Thoracic aorta (tissue), 2 donors: ENCODE measurements around the gene BPGM. TPM values are rescaled to one million over a fixed set of nuclear protein-coding genes. Genes with fewer than 3 reads are reported as not detected.
A peak's percentile ranks its signal among the peaks of the same experiment; 100 is the strongest.

Experiments
- ATAC-seq: fragments of 150-250 bp; one replicate; pipeline ENCODE4 v1.8.0; 2017; ENCODE audit warnings: low read depth; ENCODE audit not compliant: insufficient number of reproducible peaks, low FRiP score
- DNase-seq: peaks from one replicate; pipeline ENCODE4 v3.0.0-alpha.2; 2020; ENCODE audit warnings: low spot score
- H3K27ac ChIP-seq, 2 donors: fragments of 200-600 bp; sonication (generic); 1 replicate in 1 of 2; 2 replicates in 1 of 2; pipeline ENCODE4 v1.5.1; 2016; ENCODE audit warnings: mild to moderate bottlenecking in 2 of 2, moderate library complexity in 2 of 2
- H3K27me3 ChIP-seq: fragments of 200-600 bp; sonication (generic); replicated peaks from 2 replicates; pipeline ENCODE4 v1.6.0; 2016; ENCODE audit warnings: mild to moderate bottlenecking; ENCODE audit not compliant: insufficient read depth
- H3K36me3 ChIP-seq: fragments of 200-600 bp; sonication (generic); one replicate; pipeline ENCODE4 v1.5.1; 2016
- H3K4me1 ChIP-seq, 2 donors: fragments of 200-600 bp; sonication (generic); 1 replicate in 1 of 2; 2 replicates in 1 of 2; pipeline versions ENCODE4 v1.5.1 to v1.6.0; 2016; ENCODE audit warnings: low read depth in 2 of 2, mild to moderate bottlenecking in 1 of 2; ENCODE audit not compliant: control insufficient read depth in 1 of 2
- H3K4me3 ChIP-seq: fragments of 200-600 bp; sonication (generic); 2 replicates; pipeline ENCODE4 v1.5.1; 2016; ENCODE audit warnings: mild to moderate bottlenecking
- H3K9me3 ChIP-seq: fragments of 200-600 bp; sonication (generic); 2 replicates; pipeline ENCODE4 v1.5.1; 2016
- CTCF ChIP-seq: fragments of 200-600 bp; sonication (generic); IDR thresholded peaks from one replicate; pipeline ENCODE4 v1.5.1; 2019; ENCODE audit warnings: antibody characterized with exemption
- total RNA-seq, 2 donors: library from RNA; depleted of rRNA; stranded (reverse); fragments of >200 nt; gene quantifications; one replicate each; pipeline versions ENCODE4 v1.1.0 to v1.2.3, GENCODE V29; 2016

Gene BPGM
- total RNA-seq, 2 donors from 2014 or later, result 20.0 to 22.3 TPM

- no peaks in the 10 kb centered on the region for H3K27me3 ChIP-seq
- peaks cover 13 to 27% of the 10 kb centered on the region in 2 donors for H3K4me1 ChIP-seq
- no peak for DNase-seq
- no peaks in the 10 kb centered on the region for H3K9me3 ChIP-seq
- no peak for ATAC-seq
- no peak for TF ChIP-seq CTCF
- no peaks in the 10 kb centered on the region for H3K36me3 ChIP-seq
- H3K4me3 ChIP-seq, result no peak overlapping the region
- H3K27ac ChIP-seq, result no peak overlapping the region
These were observed 68.0 kb downstream of the BPGM start for GRCh38 chr7:134714470-134715205.

GRCh38 chr7:134718211-134718875, 71.7 kb downstream of the BPGM start:
- no peak for ATAC-seq
- no peak for TF ChIP-seq CTCF
- H3K27ac ChIP-seq, result no peak overlapping the region

GRCh38 chr7:134720091-134720935, 73.7 kb downstream of the BPGM start:
- Histone ChIP-seq H3K4me1 (peaks cover 13 to 44% of the 10 kb centered on the region in 2 donors), H3K27ac (peak overlapping the region; percentile 48 to 68), H3K27me3 (no peaks in the 10 kb centered on the region), H3K4me3 (no peak overlapping the region), H3K9me3 (no peaks in the 10 kb centered on the region), H3K36me3 (no peaks in the 10 kb centered on the region)
- no peak for DNase-seq
- ATAC-seq, result no peak
- TF ChIP-seq CTCF, result no peak

More at GRCh38 chr7:134718211-134718875, 71.7 kb downstream of the BPGM start:
- no peak for DNase-seq
- Histone ChIP-seq H3K4me1 (peaks cover 7 to 27% of the 10 kb centered on the region in 2 donors), H3K27me3 (no peaks in the 10 kb centered on the region), H3K36me3 (no peaks in the 10 kb centered on the region), H3K4me3 (no peak overlapping the region), H3K9me3 (no peaks in the 10 kb centered on the region)

GRCh38 chr7:134721171-134721570, 74.5 kb downstream of the BPGM start:
- no peaks in the 10 kb centered on the region for H3K36me3 ChIP-seq
- TF ChIP-seq CTCF, result no peak
- H3K27ac ChIP-seq, result peak overlapping the region; percentile 48 to 68
- ATAC-seq, result no peak
- no peaks in the 10 kb centered on the region for H3K9me3 ChIP-seq
- peaks cover 10 to 44% of the 10 kb centered on the region in 2 donors for H3K4me1 ChIP-seq
- no peak overlapping the region for H3K4me3 ChIP-seq
- H3K27me3 ChIP-seq, result no peaks in the 10 kb centered on the region
- DNase-seq, result no peak
